Dendritic cell treated with granulocyte-macrophage colony-stimulating factor and Interleukin-4, amounts not matched to agents 40 ng/mL and 50 ng/mL, for 4 days (primary cell): Measurements from ENCODE around the gene THEM4.

Source experiments
- H3K27ac Mint-ChIP-seq: one replicate; pipeline ENCODE4 v1.8.0; 2022; ENCODE audit warnings: mild to moderate bottlenecking, mixed read lengths
- H3K27me3 Mint-ChIP-seq: one replicate; pipeline ENCODE4 v1.8.0; 2022; ENCODE audit warnings: mild to moderate bottlenecking, mixed read lengths
- H3K36me3 Mint-ChIP-seq: one replicate; pipeline ENCODE4 v1.8.0; 2022; ENCODE audit warnings: low read depth, mixed read lengths
- H3K4me1 Mint-ChIP-seq: one replicate; pipeline ENCODE4 v1.8.0; 2022; ENCODE audit warnings: low read depth, mixed read lengths
- H3K4me3 Mint-ChIP-seq: one replicate; pipeline ENCODE4 v1.8.0; 2022; ENCODE audit warnings: mild to moderate bottlenecking, moderate library complexity, mixed read lengths
- H3K9me3 Mint-ChIP-seq: one replicate; pipeline ENCODE4 v1.8.0; 2022; ENCODE audit warnings: mixed read lengths
- intact Hi-C: fragments of 100-400 bp; cut with micrococcal nuclease; formaldehyde crosslinking; loops from one replicate; pipeline ENCODE4 v1.15.0; 2022

THEM4 gene

GRCh38 chr1:151853411-151853943 is 55.8 kb downstream of the THEM4 start, which contains the start of gene THEM5:
THEM5 (minus strand) TSS chr1:151853712; CDS start chr1:151853565, 147 bp downstream.
- intact Hi-C loops, result no loop called here
- Mint-ChIP-seq H3K27ac (no peak within 1 kb of the TSS), H3K4me1 (peaks cover 42% of the 10 kb centered on the region), H3K27me3 (peaks cover 38% of the 10 kb centered on the region), H3K36me3 (no peaks in the 10 kb centered on the region), H3K4me3 (no peak within 1 kb of the TSS), H3K9me3 (no peaks in the 10 kb centered on the region)

GRCh38 chr1:151852733-151853132 is 56.6 kb downstream of the THEM4 start:
- intact Hi-C loops, result no loop called here
- Mint-ChIP-seq H3K27me3 (peaks cover 44% of the 10 kb centered on the region), H3K4me1 (peaks cover 35% of the 10 kb centered on the region), H3K4me3 (no peak overlapping the region), H3K36me3 (no peaks in the 10 kb centered on the region), H3K9me3 (no peaks in the 10 kb centered on the region), H3K27ac (no peak overlapping the region)

GRCh38 chr1:151851886-151852285 is 57.4 kb downstream of the THEM4 start:
- Mint-ChIP-seq H3K4me3 (no peak overlapping the region), H3K4me1 (peaks cover 27% of the 10 kb centered on the region), H3K9me3 (no peaks in the 10 kb centered on the region)

GRCh38 chr1:151849871-151850270 is 59.4 kb downstream of the THEM4 start:
- no peaks in the 10 kb centered on the region for H3K9me3 Mint-ChIP-seq
- intact Hi-C loops, result no loop called here
- peaks cover 68% of the 10 kb centered on the region for H3K27me3 Mint-ChIP-seq
- H3K27ac Mint-ChIP-seq, result no peak overlapping the region
- peaks cover 24% of the 10 kb centered on the region for H3K4me1 Mint-ChIP-seq
- H3K36me3 Mint-ChIP-seq, result no peaks in the 10 kb centered on the region
- H3K4me3 Mint-ChIP-seq, result no peak overlapping the region

More at GRCh38 chr1:151851886-151852285, 57.4 kb downstream of the THEM4 start:
- no peaks in the 10 kb centered on the region for H3K36me3 Mint-ChIP-seq
- H3K27ac Mint-ChIP-seq, result no peak overlapping the region
- H3K27me3 Mint-ChIP-seq, result peaks cover 48% of the 10 kb centered on the region
- intact Hi-C loops, result no loop called here

GRCh38 chr1:151849126-151849525 is 60.2 kb downstream of the THEM4 start:
- Mint-ChIP-seq H3K4me3 (no peak overlapping the region), H3K27me3 (peaks cover 75% of the 10 kb centered on the region), H3K9me3 (no peaks in the 10 kb centered on the region), H3K4me1 (peaks cover 26% of the 10 kb centered on the region), H3K27ac (no peak overlapping the region), H3K36me3 (no peaks in the 10 kb centered on the region)
- intact Hi-C loops, result no loop called here

- peaks cover 21% of the 10 kb centered on the region for H3K4me1 Mint-ChIP-seq
- H3K36me3 Mint-ChIP-seq, result no peaks in the 10 kb centered on the region
- no peak overlapping the region for H3K4me3 Mint-ChIP-seq
- intact Hi-C loops, result no loop called here
- no peak overlapping the region for H3K27ac Mint-ChIP-seq
- H3K9me3 Mint-ChIP-seq, result no peaks in the 10 kb centered on the region
- peaks cover 75% of the 10 kb centered on the region for H3K27me3 Mint-ChIP-seq
Measured at GRCh38 chr1:151847867-151848596, 61.3 kb downstream of the THEM4 start.

GRCh38 chr1:151846686-151847237 is 62.5 kb downstream of the THEM4 start:
- Mint-ChIP-seq H3K27ac (no peak overlapping the region), H3K4me3 (no peak overlapping the region)
- intact Hi-C loops, result no loop called here

GRCh38 chr1:151846062-151846568 is 63.2 kb downstream of the THEM4 start:
- Mint-ChIP-seq H3K27ac (no peak overlapping the region), H3K27me3 (peaks cover 75% of the 10 kb centered on the region), H3K4me1 (peaks cover 21% of the 10 kb centered on the region), H3K9me3 (no peaks in the 10 kb centered on the region), H3K4me3 (no peak overlapping the region), H3K36me3 (no peaks in the 10 kb centered on the region)
- intact Hi-C loops, result no loop called here

More at GRCh38 chr1:151846686-151847237, 62.5 kb downstream of the THEM4 start:
- Mint-ChIP-seq H3K4me1 (peaks cover 21% of the 10 kb centered on the region), H3K27me3 (peaks cover 73% of the 10 kb centered on the region), H3K9me3 (no peaks in the 10 kb centered on the region), H3K36me3 (no peaks in the 10 kb centered on the region)

- Mint-ChIP-seq H3K36me3 (no peaks in the 10 kb centered on the region), H3K27me3 (peaks cover 77% of the 10 kb centered on the region), H3K9me3 (no peaks in the 10 kb centered on the region), H3K27ac (no peak overlapping the region), H3K4me1 (peaks cover 29% of the 10 kb centered on the region), H3K4me3 (no peak overlapping the region)
- intact Hi-C loops, result no loop called here
Measured at GRCh38 chr1:151843398-151843797, 65.9 kb downstream of the THEM4 start.

- no peak overlapping the region for H3K4me3 Mint-ChIP-seq
- intact Hi-C loops, result no loop called here
- H3K9me3 Mint-ChIP-seq, result no peaks in the 10 kb centered on the region
- peaks cover 39% of the 10 kb centered on the region for H3K4me1 Mint-ChIP-seq
- H3K27me3 Mint-ChIP-seq, result peaks cover 79% of the 10 kb centered on the region
- no peak overlapping the region for H3K27ac Mint-ChIP-seq
- no peaks in the 10 kb centered on the region for H3K36me3 Mint-ChIP-seq
Measured at GRCh38 chr1:151841141-151841540, 68.2 kb downstream of the THEM4 start.

GRCh38 chr1:151840421-151840820 is 68.9 kb downstream of the THEM4 start:
- intact Hi-C loops, result no loop called here
- H3K9me3 Mint-ChIP-seq, result no peaks in the 10 kb centered on the region
- H3K4me1 Mint-ChIP-seq, result peaks cover 35% of the 10 kb centered on the region
- H3K4me3 Mint-ChIP-seq, result no peak overlapping the region
- no peaks in the 10 kb centered on the region for H3K36me3 Mint-ChIP-seq
- H3K27ac Mint-ChIP-seq, result no peak overlapping the region
- H3K27me3 Mint-ChIP-seq, result peaks cover 72% of the 10 kb centered on the region

GRCh38 chr1:151839457-151840403 is 69.6 kb downstream of the THEM4 start, which contains the start of gene C2CD4D:
C2CD4D (minus strand) TSS chr1:151839820; CDS start chr1:151838989, 831 bp downstream.
- Mint-ChIP-seq H3K4me1 (peaks cover 38% of the 10 kb centered on the region), H3K9me3 (no peaks in the 10 kb centered on the region), H3K36me3 (no peaks in the 10 kb centered on the region), H3K27ac (no peak within 1 kb of the TSS), H3K27me3 (peaks cover 65% of the 10 kb centered on the region), H3K4me3 (peak within 1 kb of the TSS; percentile 63)
- intact Hi-C loops, result loop anchor here (10.0 kb wide), 2 partner anchors 75 to 395 kb away; partner anchors contain the start of gene MRPL9

GRCh38 chr1:151839082-151839412 is 70.3 kb downstream of the THEM4 start:
- peaks cover 60% of the 10 kb centered on the region for H3K27me3 Mint-ChIP-seq
- no peaks in the 10 kb centered on the region for H3K36me3 Mint-ChIP-seq
- peak overlapping the region; percentile 63 for H3K4me3 Mint-ChIP-seq
- H3K4me1 Mint-ChIP-seq, result peaks cover 39% of the 10 kb centered on the region
- no peaks in the 10 kb centered on the region for H3K9me3 Mint-ChIP-seq
- H3K27ac Mint-ChIP-seq, result no peak overlapping the region
- intact Hi-C loops, result loop anchor here (10.0 kb wide), 2 partner anchors 74 to 394 kb away; partner anchors contain the start of gene MRPL9
